NCI-H446 (cell line): Measurements from ENCODE around the gene FHIT.

Experiments
- DNase-seq, 2 experiments: peaks; one replicate each; lab custom pipeline; 2025; lab: John Stamatoyannopoulos, UW

Gene FHIT

GRCh38 chr3:60760145-60760544 is 491.1 kb downstream of the FHIT start:
- no peak for DNase-seq

GRCh38 chr3:60759439-60759838 is 491.8 kb downstream of the FHIT start:
- no peak for DNase-seq

GRCh38 chr3:60758831-60759230 is 492.4 kb downstream of the FHIT start:
- DNase-seq = no peak

GRCh38 chr3:60758171-60758570 is 493.1 kb downstream of the FHIT start:
- DNase-seq = no peak

GRCh38 chr3:60757724-60758123 is 493.5 kb downstream of the FHIT start:
- peak in 1 of 2 experiments; percentile 26 for DNase-seq

- DNase-seq = no peak
These were observed 494.8 kb downstream of the FHIT start for GRCh38 chr3:60756241-60757030.

- DNase-seq = no peak
These were observed 496.2 kb downstream of the FHIT start for GRCh38 chr3:60755094-60755493.

GRCh38 chr3:60754617-60755016 is 496.6 kb downstream of the FHIT start:
- DNase-seq = no peak

GRCh38 chr3:60752809-60753208 is 498.4 kb downstream of the FHIT start:
- no peak for DNase-seq

GRCh38 chr3:60746695-60747416 is 504.4 kb downstream of the FHIT start:
- no peak for DNase-seq

GRCh38 chr3:60746043-60746638 is 505.1 kb downstream of the FHIT start:
- no peak for DNase-seq

- peak in 1 of 2 experiments; percentile 53 for DNase-seq
These were observed 507.6 kb downstream of the FHIT start for GRCh38 chr3:60743631-60744164.

- DNase-seq = no peak
These were observed 508.6 kb downstream of the FHIT start for GRCh38 chr3:60742606-60743145.

GRCh38 chr3:60737633-60738399 is 513.4 kb downstream of the FHIT start:
- no peak for DNase-seq

GRCh38 chr3:60730371-60730770 is 520.9 kb downstream of the FHIT start:
- DNase-seq = no peak

- DNase-seq = no peak
These were observed 522.2 kb downstream of the FHIT start for GRCh38 chr3:60729056-60729455.

GRCh38 chr3:60728006-60728405 is 523.2 kb downstream of the FHIT start:
- no peak for DNase-seq

- peak; percentile 47 to 78 for DNase-seq
These were observed 530.5 kb downstream of the FHIT start for GRCh38 chr3:60720736-60721135.

- DNase-seq = no peak
These were observed 534.7 kb downstream of the FHIT start for GRCh38 chr3:60716573-60716972.

GRCh38 chr3:60708191-60708975 is 542.9 kb downstream of the FHIT start:
- DNase-seq = peak; percentile 87 to 94
